ENCODE results near the gene IFT88.

The IFT88 gene

GRCh38 chr13:20594280-20594679, 27.3 kb downstream of the IFT88 start (continued):
- TF ChIP-seq ZNF837 (tag by site-specific recombination; IDR thresholded peaks at IDR 0.05): no peak
- TF ChIP-seq ZNF600 (tag by site-specific recombination; IDR thresholded peaks at IDR 0.05): no peak
- no peak for TF ChIP-seq ZSCAN4 (tag by site-specific recombination; IDR thresholded peaks at IDR 0.05)
- TF ChIP-seq ZNF626 (tag by site-specific recombination; IDR thresholded peaks at IDR 0.05): no peak
- TF ChIP-seq ZBTB7A (tag by site-specific recombination; IDR thresholded peaks at IDR 0.05; ENCODE audit: low read depth): no peak
- no peak for TF ChIP-seq ZNF146 (tag by site-specific recombination; IDR thresholded peaks at IDR 0.05)
- TF ChIP-seq ZNF488 (tag by site-specific recombination; IDR thresholded peaks at IDR 0.05): no peak
- no peak for TF ChIP-seq ZNF416 (tag by site-specific recombination; IDR thresholded peaks at IDR 0.05)
- no peak for TF ChIP-seq GLI4 (tag by site-specific recombination; IDR thresholded peaks at IDR 0.05)

DNA sequence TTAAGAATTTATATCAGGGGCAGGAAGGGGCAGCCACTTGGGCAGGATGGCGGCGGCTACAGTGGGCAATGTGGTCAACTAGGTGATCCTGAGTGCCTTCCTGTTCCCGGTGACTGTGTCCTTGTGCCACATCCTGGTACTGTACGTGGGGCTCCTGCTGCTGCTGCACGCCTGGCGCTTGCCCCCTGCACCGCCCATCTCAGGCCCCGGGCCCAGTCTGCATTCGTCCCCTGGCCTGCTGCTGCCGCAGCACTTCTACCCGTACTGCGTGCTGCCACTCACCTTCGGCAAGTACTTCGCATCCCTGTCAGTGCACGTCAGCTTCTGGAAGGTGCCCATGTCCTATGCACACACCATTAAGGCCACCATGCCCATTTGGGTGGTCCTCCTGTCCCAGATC, 40.1 kb downstream of the IFT88 start:
- TF ChIP-seq, protein P1, sequence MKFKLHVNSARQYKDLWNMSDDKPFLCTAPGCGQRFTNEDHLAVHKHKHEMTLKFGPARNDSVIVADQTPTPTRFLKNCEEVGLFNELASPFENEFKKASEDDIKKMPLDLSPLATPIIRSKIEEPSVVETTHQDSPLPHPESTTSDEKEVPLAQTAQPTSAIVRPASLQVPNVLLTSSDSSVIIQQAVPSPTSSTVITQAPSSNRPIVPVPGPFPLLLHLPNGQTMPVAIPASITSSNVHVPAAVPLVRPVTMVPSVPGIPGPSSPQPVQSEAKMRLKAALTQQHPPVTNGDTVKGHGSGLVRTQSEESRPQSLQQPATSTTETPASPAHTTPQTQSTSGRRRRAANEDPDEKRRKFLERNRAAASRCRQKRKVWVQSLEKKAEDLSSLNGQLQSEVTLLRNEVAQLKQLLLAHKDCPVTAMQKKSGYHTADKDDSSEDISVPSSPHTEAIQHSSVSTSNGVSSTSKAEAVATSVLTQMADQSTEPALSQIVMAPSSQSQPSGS (tag by site-specific recombination; IDR thresholded peaks at IDR 0.05; ENCODE audit: low read depth): no peak
- TF ChIP-seq KLF7 (tag by site-specific recombination; IDR thresholded peaks at IDR 0.05; ENCODE audit: borderline replicate concordance): no peak
- TF ChIP-seq KLF8 (tag by site-specific recombination; IDR thresholded peaks at IDR 0.05): no peak
- Histone ChIP-seq H3K36me3 (ENCODE audit: control insufficient read depth in 2 of 2, insufficient read depth in 1 of 2, low read length in 2 of 2) (peaks cover 0 to 36% of the 10 kb centered on the region in 2 experiments; a peak in 2 of 3 replicates), H3K4me3 (ENCODE audit: low read depth, low read length) (no peak overlapping the region), H3K27ac (ENCODE audit: extremely low read depth, low read depth, low read length) (no peak overlapping the region), H3K9me3 (ENCODE audit: control insufficient read depth, insufficient read depth, low read depth, low read length) (no peaks in the 10 kb centered on the region), H3K4me1 (ENCODE audit: control insufficient read depth, insufficient read depth, low read length) (no peaks in the 10 kb centered on the region)
- POLR2A ChIA-PET: no interaction called here
- CTCF ChIA-PET: no interaction called here

GRCh38 chr13:20608438-20609020, 41.6 kb downstream of the IFT88 start:
- CTCF ChIA-PET: no interaction called here
- Histone ChIP-seq H3K4me1 (ENCODE audit: control insufficient read depth, insufficient read depth, low read length) (no peaks in the 10 kb centered on the region), H3K27ac (ENCODE audit: extremely low read depth, low read depth, low read length) (no peak overlapping the region), H3K9me3 (ENCODE audit: control insufficient read depth, insufficient read depth, low read depth, low read length) (no peaks in the 10 kb centered on the region), H3K36me3 (ENCODE audit: control insufficient read depth in 2 of 2, insufficient read depth in 1 of 2, low read length in 2 of 2) (peaks cover 0 to 34% of the 10 kb centered on the region in 2 experiments; a peak in 2 of 3 replicates), H3K4me3 (ENCODE audit: low read depth, low read length) (no peak overlapping the region)
- POLR2A ChIA-PET: no interaction called here
- TF ChIP-seq ZNF48 (tag by site-specific recombination; IDR thresholded peaks at IDR 0.05) (no peak), KLF1 (tag by site-specific recombination; IDR thresholded peaks at IDR 0.05) (no peak)

DNA sequence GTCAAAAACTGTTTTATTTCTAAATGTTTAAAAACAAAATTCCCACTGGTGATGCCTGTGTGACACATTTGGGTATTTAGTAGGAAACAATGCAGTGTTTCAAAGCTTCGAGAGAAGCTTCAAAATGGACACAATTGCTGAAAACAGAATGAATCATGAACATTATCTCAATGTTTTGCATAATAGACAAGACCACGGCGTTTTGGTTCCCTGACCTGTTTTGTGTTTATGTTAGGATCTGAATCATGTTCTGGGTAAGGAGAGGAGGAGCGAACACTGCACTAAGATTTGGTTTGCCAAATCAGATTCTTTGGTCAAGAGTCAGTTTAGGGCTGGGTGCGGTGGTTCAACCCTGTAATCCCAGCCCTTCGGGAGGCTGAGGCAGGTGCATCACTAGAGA, 42.2 kb downstream of the IFT88 start:
- Histone ChIP-seq H3K36me3 (ENCODE audit: control insufficient read depth in 2 of 2, insufficient read depth in 1 of 2, low read length in 2 of 2) (peaks cover 0 to 32% of the 10 kb centered on the region in 2 experiments; a peak in 2 of 3 replicates), H3K27ac (ENCODE audit: extremely low read depth, low read depth, low read length) (no peak overlapping the region), H3K9me3 (ENCODE audit: control insufficient read depth, insufficient read depth, low read depth, low read length) (no peaks in the 10 kb centered on the region), H3K4me1 (ENCODE audit: control insufficient read depth, insufficient read depth, low read length) (no peaks in the 10 kb centered on the region), H3K4me3 (ENCODE audit: low read depth, low read length) (no peak overlapping the region)
- ChIA-PET POLR2A (no interaction called here), CTCF (no interaction called here)
- TF ChIP-seq, protein P2, sequence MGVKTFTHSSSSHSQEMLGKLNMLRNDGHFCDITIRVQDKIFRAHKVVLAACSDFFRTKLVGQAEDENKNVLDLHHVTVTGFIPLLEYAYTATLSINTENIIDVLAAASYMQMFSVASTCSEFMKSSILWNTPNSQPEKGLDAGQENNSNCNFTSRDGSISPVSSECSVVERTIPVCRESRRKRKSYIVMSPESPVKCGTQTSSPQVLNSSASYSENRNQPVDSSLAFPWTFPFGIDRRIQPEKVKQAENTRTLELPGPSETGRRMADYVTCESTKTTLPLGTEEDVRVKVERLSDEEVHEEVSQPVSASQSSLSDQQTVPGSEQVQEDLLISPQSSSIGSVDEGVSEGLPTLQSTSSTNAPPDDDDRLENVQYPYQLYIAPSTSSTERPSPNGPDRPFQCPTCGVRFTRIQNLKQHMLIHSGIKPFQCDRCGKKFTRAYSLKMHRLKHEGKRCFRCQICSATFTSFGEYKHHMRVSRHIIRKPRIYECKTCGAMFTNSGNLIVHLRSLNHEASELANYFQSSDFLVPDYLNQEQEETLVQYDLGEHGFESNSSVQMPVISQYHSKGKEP (tag by site-specific recombination; IDR thresholded peaks at IDR 0.05): no peak
- TF ChIP-seq SCRT2 (tag by site-specific recombination; IDR thresholded peaks at IDR 0.05): no peak
- TF ChIP-seq ZNF391 (tag by site-specific recombination; IDR thresholded peaks at IDR 0.05; ENCODE audit: borderline replicate concordance, low read depth): no peak
- no peak for TF ChIP-seq MZF1 (tag by site-specific recombination; IDR thresholded peaks at IDR 0.05; ENCODE audit: borderline replicate concordance)
- TF ChIP-seq ZNF529 (tag by site-specific recombination; IDR thresholded peaks at IDR 0.05; ENCODE audit: insufficient replicate concordance): no peak
- TF ChIP-seq ZNF513 (tag by site-specific recombination; IDR thresholded peaks at IDR 0.05): no peak
- TF ChIP-seq, protein P3, sequence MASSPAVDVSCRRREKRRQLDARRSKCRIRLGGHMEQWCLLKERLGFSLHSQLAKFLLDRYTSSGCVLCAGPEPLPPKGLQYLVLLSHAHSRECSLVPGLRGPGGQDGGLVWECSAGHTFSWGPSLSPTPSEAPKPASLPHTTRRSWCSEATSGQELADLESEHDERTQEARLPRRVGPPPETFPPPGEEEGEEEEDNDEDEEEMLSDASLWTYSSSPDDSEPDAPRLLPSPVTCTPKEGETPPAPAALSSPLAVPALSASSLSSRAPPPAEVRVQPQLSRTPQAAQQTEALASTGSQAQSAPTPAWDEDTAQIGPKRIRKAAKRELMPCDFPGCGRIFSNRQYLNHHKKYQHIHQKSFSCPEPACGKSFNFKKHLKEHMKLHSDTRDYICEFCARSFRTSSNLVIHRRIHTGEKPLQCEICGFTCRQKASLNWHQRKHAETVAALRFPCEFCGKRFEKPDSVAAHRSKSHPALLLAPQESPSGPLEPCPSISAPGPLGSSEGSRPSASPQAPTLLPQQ (tag by site-specific recombination; IDR thresholded peaks at IDR 0.05): no peak
- TF ChIP-seq, protein P4, sequence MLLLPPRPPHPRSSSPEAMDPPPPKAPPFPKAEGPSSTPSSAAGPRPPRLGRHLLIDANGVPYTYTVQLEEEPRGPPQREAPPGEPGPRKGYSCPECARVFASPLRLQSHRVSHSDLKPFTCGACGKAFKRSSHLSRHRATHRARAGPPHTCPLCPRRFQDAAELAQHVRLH (tag by site-specific recombination; IDR thresholded peaks at IDR 0.05): no peak
